ENCODE measurements around the gene DNAJB8. TPM values are rescaled to one million over a fixed set of nuclear protein-coding genes. Genes with fewer than 3 reads are reported as not detected.

DNAJB8 gene
- total and polyA plus RNA-seq, 2 experiments from 2014 or later, result not detected

GRCh38 chr3:128478576-128479506 is 12.2 kb upstream of the DNAJB8 start:
- no peak for DNase-seq (ENCODE audit: low read depth in 1 of 2, low spot score in 1 of 2)
- TF ChIP-seq CTCF (IDR thresholded peaks at IDR 0.05; ENCODE audit: low read depth, low read length), result no peak
- Histone ChIP-seq H3K4me3 (no peak overlapping the region), H3K4me1 (ENCODE audit: low read depth) (peaks cover 12% of the 10 kb centered on the region), H3K27me3 (peaks cover 74% of the 10 kb centered on the region), H3K9me3 (ENCODE audit: low read depth) (no peaks in the 10 kb centered on the region), H3K27ac (no peak overlapping the region), H3K36me3 (no peaks in the 10 kb centered on the region)

- DNase-seq (ENCODE audit: low read depth in 1 of 2, low spot score in 1 of 2), result no peak
- H3K4me1 ChIP-seq (ENCODE audit: low read depth), result no peaks in the 10 kb centered on the region
- H3K27me3 ChIP-seq, result peaks cover 57% of the 10 kb centered on the region
Observed at GRCh38 chr3:128476659-128477058, 10.0 kb upstream of the DNAJB8 start.

GRCh38 chr3:128475355-128475754 is 8.7 kb upstream of the DNAJB8 start:
- Histone ChIP-seq H3K27me3 (peaks cover 44% of the 10 kb centered on the region), H3K27ac (no peak overlapping the region), H3K36me3 (no peaks in the 10 kb centered on the region), H3K4me3 (no peak overlapping the region), H3K4me1 (ENCODE audit: low read depth) (no peaks in the 10 kb centered on the region), H3K9me3 (ENCODE audit: low read depth) (no peaks in the 10 kb centered on the region)
- TF ChIP-seq CTCF (IDR thresholded peaks at IDR 0.05; ENCODE audit: low read depth, low read length), result no peak
- no peak for DNase-seq (ENCODE audit: low read depth in 1 of 2, low spot score in 1 of 2)

More at GRCh38 chr3:128476659-128477058, 10.0 kb upstream of the DNAJB8 start:
- no peaks in the 10 kb centered on the region for H3K9me3 ChIP-seq (ENCODE audit: low read depth)
- H3K4me3 ChIP-seq, result no peak overlapping the region
- H3K27ac ChIP-seq, result no peak overlapping the region
- no peaks in the 10 kb centered on the region for H3K36me3 ChIP-seq
- TF ChIP-seq CTCF (IDR thresholded peaks at IDR 0.05; ENCODE audit: low read depth, low read length), result no peak

- no peak overlapping the region for H3K27ac ChIP-seq
- H3K9me3 ChIP-seq (ENCODE audit: low read depth), result no peaks in the 10 kb centered on the region
- no peaks in the 10 kb centered on the region for H3K36me3 ChIP-seq
- H3K4me3 ChIP-seq, result no peak overlapping the region
- peaks cover 33% of the 10 kb centered on the region for H3K27me3 ChIP-seq
- no peak for TF ChIP-seq CTCF (IDR thresholded peaks at IDR 0.05; ENCODE audit: low read depth, low read length)
- H3K4me1 ChIP-seq (ENCODE audit: low read depth), result no peaks in the 10 kb centered on the region
- DNase-seq (ENCODE audit: low read depth in 1 of 2, low spot score in 1 of 2), result no peak
Observed at GRCh38 chr3:128473737-128474136, 7.0 kb upstream of the DNAJB8 start.

GRCh38 chr3:128473180-128473519 is 6.5 kb upstream of the DNAJB8 start:
- Histone ChIP-seq H3K27me3 (peaks cover 33% of the 10 kb centered on the region), H3K36me3 (no peaks in the 10 kb centered on the region), H3K9me3 (ENCODE audit: low read depth) (no peaks in the 10 kb centered on the region), H3K4me1 (ENCODE audit: low read depth) (no peaks in the 10 kb centered on the region), H3K4me3 (no peak overlapping the region), H3K27ac (no peak overlapping the region)
- no peak for DNase-seq (ENCODE audit: low read depth in 1 of 2, low spot score in 1 of 2)
- TF ChIP-seq CTCF (IDR thresholded peaks at IDR 0.05; ENCODE audit: low read depth, low read length), result no peak

Data from cardiac muscle cell (in vitro differentiated cells and primary cell).